ENCODE measurements around the gene NRCAM. TPM values are rescaled to one million over a fixed set of nuclear protein-coding genes. Genes with fewer than 3 reads are reported as not detected.

The NRCAM gene
- total RNA-seq, 2 experiments from 2014 or later, result 3.2 to 3.8 TPM

- H3K4me1 Mint-ChIP-seq (ENCODE audit: low read depth), result peaks cover 46% of the 10 kb centered on the region
- H3K27me3 Mint-ChIP-seq, result peaks cover 15% of the 10 kb centered on the region
- CTCF ChIA-PET, result interaction anchor here (1.7 to 3.6 kb wide), 2 partner anchors 35 to 280 kb away, joined by 4 to 14 read pairs; no protein-coding TSS in a partner anchor
- no peak overlapping the region for H3K4me3 Mint-ChIP-seq
- TF ChIP-seq CTCF (IDR thresholded peaks at IDR 0.05), result no peak
- H3K36me3 Mint-ChIP-seq (ENCODE audit: low read depth), result no peaks in the 10 kb centered on the region
- no peak overlapping the region for H3K27ac Mint-ChIP-seq
- intact Hi-C loops (cut with micrococcal nuclease), result loop anchor here (2.0 kb wide), 1 partner anchor 281 kb away; no protein-coding TSS in a partner anchor
- no peaks in the 10 kb centered on the region for H3K9me3 Mint-ChIP-seq
- ATAC-seq (no peak), DNase-seq (no peak)
- POLR2A ChIA-PET, result interaction anchor here (0.9 kb wide), 1 partner anchor 9 kb away, joined by 3 read pairs; no protein-coding TSS in a partner anchor
Observed at GRCh38 chr7:108461840-108462239, 5.6 kb upstream of the NRCAM start.

- Mint-ChIP-seq H3K36me3 (ENCODE audit: low read depth) (no peaks in the 10 kb centered on the region), H3K4me3 (no peak overlapping the region), H3K4me1 (ENCODE audit: low read depth) (peaks cover 47% of the 10 kb centered on the region), H3K27me3 (peaks cover 18% of the 10 kb centered on the region), H3K27ac (no peak overlapping the region), H3K9me3 (no peaks in the 10 kb centered on the region)
- TF ChIP-seq CTCF (IDR thresholded peaks at IDR 0.05), result no peak
- ATAC-seq (no peak), DNase-seq (no peak)
- intact Hi-C loops (cut with micrococcal nuclease), result loop anchor here (2.0 kb wide), 1 partner anchor 280 kb away; no protein-coding TSS in a partner anchor
- CTCF ChIA-PET, result interaction anchor here (1.7 to 3.6 kb wide), 3 partner anchors 36 to 280 kb away, joined by 4 to 14 read pairs (median 12); no protein-coding TSS in a partner anchor
- POLR2A ChIA-PET, result interaction anchor here (0.7 to 0.9 kb wide), 2 partner anchors 8 to 18 kb away, joined by 3 read pairs; no protein-coding TSS in a partner anchor
Observed at GRCh38 chr7:108460964-108461363, 4.7 kb upstream of the NRCAM start.

- Mint-ChIP-seq H3K36me3 (ENCODE audit: low read depth) (no peaks in the 10 kb centered on the region), H3K27me3 (peaks cover 18% of the 10 kb centered on the region), H3K27ac (no peak overlapping the region), H3K4me1 (ENCODE audit: low read depth) (peaks cover 40% of the 10 kb centered on the region), H3K4me3 (no peak overlapping the region), H3K9me3 (no peaks in the 10 kb centered on the region)
- CTCF ChIA-PET, result interaction anchor here (0.6 to 3.6 kb wide), 8 partner anchors 8 to 314 kb away, joined by 3 to 14 read pairs (median 3); no protein-coding TSS in a partner anchor
- intact Hi-C loops (cut with micrococcal nuclease), result loop anchor here (2.0 kb wide), 1 partner anchor 279 kb away; no protein-coding TSS in a partner anchor
- DNase-seq (peak; percentile 66), ATAC-seq (peak; percentile 32)
- peak; percentile 58 for TF ChIP-seq CTCF (IDR thresholded peaks at IDR 0.05)
- POLR2A ChIA-PET, result interaction anchor here (1.0 kb wide), 1 partner anchor 64 kb away, joined by 3 read pairs; no protein-coding TSS in a partner anchor
Observed at GRCh38 chr7:108459922-108460551, 3.8 kb upstream of the NRCAM start.

GRCh38 chr7:108457871-108458270 lies 1.6 kb upstream of the NRCAM start:
- intact Hi-C loops (cut with micrococcal nuclease), result no loop called here
- H3K27ac Mint-ChIP-seq, result no peak overlapping the region
- DNase-seq, result no peak
- ATAC-seq, result no peak
- H3K4me3 Mint-ChIP-seq, result no peak overlapping the region
- H3K4me1 Mint-ChIP-seq (ENCODE audit: low read depth), result peaks cover 33% of the 10 kb centered on the region
- POLR2A ChIA-PET, result interaction anchor here (0.9 kb wide), 1 partner anchor 11 kb away, joined by 3 read pairs; no protein-coding TSS in a partner anchor
- H3K36me3 Mint-ChIP-seq (ENCODE audit: low read depth), result no peaks in the 10 kb centered on the region
- CTCF ChIA-PET, result interaction anchor here (2.8 kb wide), 1 partner anchor 274 kb away, joined by 12 read pairs; no protein-coding TSS in a partner anchor
- no peak for TF ChIP-seq CTCF (IDR thresholded peaks at IDR 0.05)
- peaks cover 20% of the 10 kb centered on the region for H3K27me3 Mint-ChIP-seq
- H3K9me3 Mint-ChIP-seq, result no peaks in the 10 kb centered on the region
